Measurements from ENCODE around the gene RHOXF2B. TPM values are rescaled to one million over a fixed set of nuclear protein-coding genes. Genes with fewer than 3 reads are reported as not detected.
"Not testable (repeated sequence)": the region's sequence is repeated elsewhere in the genome, so short reads cannot be mapped to it uniquely, and the experiment has no call there.

Gene RHOXF2B
- total RNA-seq, 1 donor from 2014 or later = not detected

DNA sequence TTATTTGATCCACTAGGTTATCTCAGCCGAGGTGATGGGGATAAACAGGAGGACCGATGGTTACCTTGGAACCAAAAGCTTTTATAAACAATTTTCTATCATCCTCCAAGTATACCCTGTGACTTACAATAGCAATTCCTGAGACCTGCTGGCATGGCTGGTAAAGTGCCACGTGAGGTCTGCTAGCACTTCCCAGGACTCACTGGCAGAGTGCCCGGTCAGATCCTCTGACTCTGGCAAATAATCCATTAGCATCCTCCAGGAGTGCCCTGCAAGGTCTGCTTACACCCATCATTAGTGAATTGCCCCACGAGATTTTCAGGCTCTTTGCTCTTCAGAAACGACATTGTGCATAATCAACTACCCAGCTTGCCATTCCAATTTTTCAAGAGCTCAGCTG is 37.3 kb downstream of the RHOXF2B start:
- H3K9me3 Mint-ChIP-seq (ENCODE audit: unreplicated experiment); H3K4me1 Mint-ChIP-seq (ENCODE audit: unreplicated experiment); H3K27me3 Mint-ChIP-seq (ENCODE audit: unreplicated experiment); H3K27ac Mint-ChIP-seq (ENCODE audit: unreplicated experiment); H3K4me3 Mint-ChIP-seq (ENCODE audit: unreplicated experiment); H3K36me3 Mint-ChIP-seq (ENCODE audit: low read depth, unreplicated experiment); DNase-seq (ENCODE audit: low spot score): not testable (repeated sequence)

DNA sequence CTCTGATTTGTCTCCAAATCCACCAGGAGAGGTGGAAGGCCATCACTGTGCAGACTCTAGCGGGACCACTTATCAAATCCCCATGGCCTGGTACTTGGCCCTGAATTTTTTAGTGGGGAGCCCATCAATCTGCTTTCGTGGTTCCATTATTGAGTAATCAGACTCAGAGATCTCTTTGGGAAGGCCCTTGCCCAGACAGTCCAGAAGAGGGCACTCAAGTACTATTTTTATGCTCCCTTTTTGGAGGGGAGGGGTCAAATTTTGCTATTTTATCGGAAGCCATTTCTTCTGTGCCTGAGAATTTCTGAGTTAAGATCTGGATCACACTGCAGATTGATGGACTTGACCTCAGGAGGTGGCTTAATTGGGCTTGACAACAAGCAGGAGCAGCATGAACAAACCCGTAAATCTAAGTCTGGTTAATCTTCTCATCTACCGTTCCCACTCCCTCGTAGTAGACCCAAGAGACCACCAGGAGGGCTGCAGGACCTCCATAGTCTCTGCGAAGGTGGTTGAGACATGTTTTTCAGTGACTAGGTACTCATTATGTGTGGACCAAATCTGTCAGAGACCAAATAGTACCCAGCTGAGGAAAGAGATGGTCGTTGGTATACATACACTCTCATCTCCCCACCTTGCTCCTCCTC is 38.3 kb downstream of the RHOXF2B start:
- not testable (repeated sequence) for H3K4me1 Mint-ChIP-seq (ENCODE audit: unreplicated experiment); H3K36me3 Mint-ChIP-seq (ENCODE audit: low read depth, unreplicated experiment); H3K9me3 Mint-ChIP-seq (ENCODE audit: unreplicated experiment); H3K4me3 Mint-ChIP-seq (ENCODE audit: unreplicated experiment); H3K27ac Mint-ChIP-seq (ENCODE audit: unreplicated experiment); DNase-seq (ENCODE audit: low spot score); H3K27me3 Mint-ChIP-seq (ENCODE audit: unreplicated experiment)

DNA sequence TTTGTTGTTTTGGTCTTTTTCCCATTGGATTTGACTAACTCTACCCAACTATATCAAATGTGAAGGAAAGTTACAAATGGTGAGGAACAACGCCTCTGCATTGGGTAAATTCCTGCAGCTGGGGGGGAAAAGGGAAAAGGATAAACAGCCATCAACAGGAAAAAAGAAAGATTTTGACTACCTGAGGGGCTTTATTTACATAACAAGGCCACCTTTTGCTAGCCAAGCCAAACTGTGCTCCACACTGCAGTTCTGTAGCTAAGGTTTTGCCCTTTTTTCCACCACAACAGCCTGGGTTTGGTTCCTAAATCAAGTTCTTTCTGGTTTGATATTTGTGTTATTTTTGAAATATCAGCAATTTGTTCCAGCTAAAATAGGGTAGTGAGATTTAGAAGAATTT is 40.8 kb downstream of the RHOXF2B start:
- no peak for DNase-seq (ENCODE audit: low spot score)
- no peak overlapping the region for H3K27ac Mint-ChIP-seq (ENCODE audit: unreplicated experiment)
- no peaks in the 10 kb centered on the region for H3K4me1 Mint-ChIP-seq (ENCODE audit: unreplicated experiment)
- H3K27me3 Mint-ChIP-seq (ENCODE audit: unreplicated experiment) = no peaks in the 10 kb centered on the region
- H3K9me3 Mint-ChIP-seq (ENCODE audit: unreplicated experiment) = no peaks in the 10 kb centered on the region
- no peak overlapping the region for H3K4me3 Mint-ChIP-seq (ENCODE audit: unreplicated experiment)
- no peaks in the 10 kb centered on the region for H3K36me3 Mint-ChIP-seq (ENCODE audit: low read depth, unreplicated experiment)
- TF ChIP-seq, protein P1, sequence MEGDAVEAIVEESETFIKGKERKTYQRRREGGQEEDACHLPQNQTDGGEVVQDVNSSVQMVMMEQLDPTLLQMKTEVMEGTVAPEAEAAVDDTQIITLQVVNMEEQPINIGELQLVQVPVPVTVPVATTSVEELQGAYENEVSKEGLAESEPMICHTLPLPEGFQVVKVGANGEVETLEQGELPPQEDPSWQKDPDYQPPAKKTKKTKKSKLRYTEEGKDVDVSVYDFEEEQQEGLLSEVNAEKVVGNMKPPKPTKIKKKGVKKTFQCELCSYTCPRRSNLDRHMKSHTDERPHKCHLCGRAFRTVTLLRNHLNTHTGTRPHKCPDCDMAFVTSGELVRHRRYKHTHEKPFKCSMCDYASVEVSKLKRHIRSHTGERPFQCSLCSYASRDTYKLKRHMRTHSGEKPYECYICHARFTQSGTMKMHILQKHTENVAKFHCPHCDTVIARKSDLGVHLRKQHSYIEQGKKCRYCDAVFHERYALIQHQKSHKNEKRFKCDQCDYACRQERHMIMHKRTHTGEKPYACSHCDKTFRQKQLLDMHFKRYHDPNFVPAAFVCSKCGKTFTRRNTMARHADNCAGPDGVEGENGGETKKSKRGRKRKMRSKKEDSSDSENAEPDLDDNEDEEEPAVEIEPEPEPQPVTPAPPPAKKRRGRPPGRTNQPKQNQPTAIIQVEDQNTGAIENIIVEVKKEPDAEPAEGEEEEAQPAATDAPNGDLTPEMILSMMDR (IDR thresholded peaks at IDR 0.05; ENCODE audit: unreplicated experiment) = no peak

DNA sequence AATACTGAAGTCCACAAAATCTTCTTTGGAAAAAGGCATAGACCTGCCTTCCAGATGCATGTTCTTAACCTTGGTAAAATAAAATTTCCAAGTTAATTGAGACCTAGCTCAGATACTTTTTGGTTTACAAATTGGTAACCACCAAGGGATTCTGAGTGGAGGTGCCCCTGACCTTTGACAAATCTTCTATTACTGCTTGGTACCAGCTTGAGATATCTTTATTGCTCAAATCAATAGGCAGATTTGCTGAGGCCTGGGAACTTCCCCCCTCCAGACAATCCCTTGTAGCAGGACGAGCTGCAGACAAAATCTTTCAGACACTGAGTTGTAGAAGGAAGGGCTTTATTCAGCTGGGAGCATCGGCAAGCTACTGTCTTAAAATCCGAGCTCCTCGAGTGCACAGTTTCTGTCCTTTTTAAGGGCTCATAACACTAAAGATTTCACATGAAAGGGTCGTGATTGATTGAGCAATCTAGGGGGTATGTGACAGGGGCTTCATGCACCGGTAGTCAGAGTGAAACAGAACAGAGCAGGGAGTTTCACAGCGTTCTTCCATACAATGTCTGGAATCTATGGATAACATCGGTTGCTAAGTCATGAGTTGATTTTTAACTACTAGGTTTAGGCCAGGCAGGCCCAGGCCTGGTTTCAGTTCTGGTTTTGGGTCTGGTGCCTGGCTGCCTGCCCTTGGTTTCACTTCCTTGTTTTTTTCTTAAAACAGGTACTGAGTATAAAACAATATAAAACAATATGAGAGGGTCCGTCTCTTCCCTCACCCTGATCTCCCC is 41.8 kb downstream of the RHOXF2B start:
- DNase-seq (ENCODE audit: low spot score); H3K4me3 Mint-ChIP-seq (ENCODE audit: unreplicated experiment); H3K36me3 Mint-ChIP-seq (ENCODE audit: low read depth, unreplicated experiment); H3K4me1 Mint-ChIP-seq (ENCODE audit: unreplicated experiment); H3K27me3 Mint-ChIP-seq (ENCODE audit: unreplicated experiment); H3K27ac Mint-ChIP-seq (ENCODE audit: unreplicated experiment); H3K9me3 Mint-ChIP-seq (ENCODE audit: unreplicated experiment): not testable (repeated sequence)

DNA sequence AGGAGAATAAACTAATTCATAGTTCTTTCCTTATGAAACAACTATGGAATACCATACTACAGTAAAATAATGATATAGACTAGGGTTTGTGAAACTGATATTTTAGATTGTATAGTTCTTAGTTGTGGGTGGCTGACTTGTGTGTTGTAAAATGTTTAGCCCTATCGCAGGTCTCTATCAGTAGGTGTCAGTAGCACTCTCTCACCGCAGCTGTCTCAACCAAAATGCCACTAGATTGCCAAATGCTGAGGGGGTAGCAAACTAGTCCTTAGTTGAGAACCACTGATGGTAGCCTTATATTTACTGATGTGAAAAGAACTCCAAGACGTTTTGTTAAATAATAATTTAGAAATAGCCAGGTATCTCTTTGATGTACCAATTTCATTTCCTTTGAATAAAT is 48.1 kb downstream of the RHOXF2B start:
- H3K4me3 Mint-ChIP-seq (ENCODE audit: unreplicated experiment) = no peak overlapping the region
- H3K36me3 Mint-ChIP-seq (ENCODE audit: low read depth, unreplicated experiment) = no peaks in the 10 kb centered on the region
- H3K27ac Mint-ChIP-seq (ENCODE audit: unreplicated experiment) = no peak overlapping the region
- no peak for DNase-seq (ENCODE audit: low spot score)
- H3K4me1 Mint-ChIP-seq (ENCODE audit: unreplicated experiment) = no peaks in the 10 kb centered on the region
- TF ChIP-seq, protein P1 (IDR thresholded peaks at IDR 0.05; ENCODE audit: unreplicated experiment) = no peak
- no peaks in the 10 kb centered on the region for H3K27me3 Mint-ChIP-seq (ENCODE audit: unreplicated experiment)
- no peaks in the 10 kb centered on the region for H3K9me3 Mint-ChIP-seq (ENCODE audit: unreplicated experiment)

DNA sequence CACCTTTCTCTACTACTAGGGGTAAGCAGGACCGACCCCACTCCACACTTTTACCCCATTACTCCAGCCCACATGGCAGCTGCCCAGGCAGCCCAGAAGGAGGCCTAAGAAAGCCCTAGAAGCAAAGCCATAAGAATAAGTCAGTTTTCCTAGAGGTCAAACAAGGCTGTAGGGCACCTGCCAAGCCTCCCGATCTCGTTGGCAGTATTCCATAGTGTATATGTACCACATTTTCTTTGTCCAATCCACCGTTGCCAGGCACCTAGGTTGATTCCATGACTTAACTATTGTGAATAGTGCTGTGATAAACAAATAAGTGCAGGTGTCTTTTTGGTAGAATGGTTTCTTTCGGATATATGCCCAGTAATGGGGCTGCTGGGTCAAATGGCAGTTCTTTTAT is 54.2 kb downstream of the RHOXF2B start:
- TF ChIP-seq, protein P1 (IDR thresholded peaks at IDR 0.05; ENCODE audit: unreplicated experiment) = no peak
- Mint-ChIP-seq H3K27ac (ENCODE audit: unreplicated experiment) (no peak overlapping the region), H3K9me3 (ENCODE audit: unreplicated experiment) (no peaks in the 10 kb centered on the region), H3K4me1 (ENCODE audit: unreplicated experiment) (no peaks in the 10 kb centered on the region), H3K36me3 (ENCODE audit: low read depth, unreplicated experiment) (no peaks in the 10 kb centered on the region), H3K27me3 (ENCODE audit: unreplicated experiment) (no peaks in the 10 kb centered on the region), H3K4me3 (ENCODE audit: unreplicated experiment) (no peak overlapping the region)
- no peak for DNase-seq (ENCODE audit: low spot score)
